HG03439 (cell line): ENCODE data around the gene MIPOL1.

Source experiments
- ATAC-seq: cut with Tn5 transposase; IDR thresholded peaks from one replicate; pipeline ENCODE4 v1.9.1; 2021; ENCODE audit warnings: mild to moderate bottlenecking, moderate library complexity; ENCODE audit not compliant: unreplicated experiment

MIPOL1 gene

GRCh38 chr14:37583358-37584210 lies 385.8 kb downstream of the MIPOL1 start:
- ATAC-seq, result no peak

- ATAC-seq, result no peak
Measured at GRCh38 chr14:37584211-37585100, 386.7 kb downstream of the MIPOL1 start.

GRCh38 chr14:37585101-37585511 lies 387.4 kb downstream of the MIPOL1 start:
- ATAC-seq, result no peak

- ATAC-seq, result no peak
Measured at GRCh38 chr14:37585971-37586796, 388.4 kb downstream of the MIPOL1 start.

GRCh38 chr14:37586797-37587130 lies 389.0 kb downstream of the MIPOL1 start:
- ATAC-seq, result no peak

GRCh38 chr14:37587131-37587803 lies 389.5 kb downstream of the MIPOL1 start:
- no peak for ATAC-seq

- no peak for ATAC-seq
Measured at GRCh38 chr14:37587881-37588666, 390.3 kb downstream of the MIPOL1 start.

GRCh38 chr14:37588667-37588955 lies 390.9 kb downstream of the MIPOL1 start:
- ATAC-seq, result no peak

GRCh38 chr14:37588956-37589714 lies 391.4 kb downstream of the MIPOL1 start:
- no peak for ATAC-seq

- ATAC-seq, result no peak
Measured at GRCh38 chr14:37589715-37590427, 392.1 kb downstream of the MIPOL1 start.

GRCh38 chr14:37590428-37591139 lies 392.8 kb downstream of the MIPOL1 start:
- no peak for ATAC-seq

GRCh38 chr14:37591311-37591940 lies 393.7 kb downstream of the MIPOL1 start:
- no peak for ATAC-seq

- ATAC-seq, result no peak
Measured at GRCh38 chr14:37591941-37592481, 394.3 kb downstream of the MIPOL1 start.

GRCh38 chr14:37592482-37593408 lies 395.0 kb downstream of the MIPOL1 start:
- ATAC-seq, result no peak

- no peak for ATAC-seq
Measured at GRCh38 chr14:37593511-37594237, 395.9 kb downstream of the MIPOL1 start.
